Measurements from ENCODE around the gene UBTD2.

The UBTD2 gene

GRCh38 chr5:172267943-172268342 is 15.6 kb downstream of the UBTD2 start:
- no peak for DNase-seq (ENCODE audit: low read depth)

GRCh38 chr5:172266676-172267092 is 16.9 kb downstream of the UBTD2 start:
- H3K4me3 ChIP-seq (ENCODE audit: low read length): no peak overlapping the region
- TF ChIP-seq CTCF (conservative IDR thresholded peaks at IDR 0.05; ENCODE audit: low read length): no peak
- no peak for DNase-seq (ENCODE audit: low read depth)

More at GRCh38 chr5:172267943-172268342, 15.6 kb downstream of the UBTD2 start:
- no peak for TF ChIP-seq CTCF (conservative IDR thresholded peaks at IDR 0.05; ENCODE audit: low read length)
- H3K4me3 ChIP-seq (ENCODE audit: low read length): no peak overlapping the region

GRCh38 chr5:172266071-172266675 is 17.4 kb downstream of the UBTD2 start:
- TF ChIP-seq CTCF (conservative IDR thresholded peaks at IDR 0.05; ENCODE audit: low read length): no peak

GRCh38 chr5:172264815-172265395 is 18.7 kb downstream of the UBTD2 start:
- no peak overlapping the region for H3K4me3 ChIP-seq (ENCODE audit: low read length)
- DNase-seq (ENCODE audit: low read depth): no peak
- TF ChIP-seq CTCF (conservative IDR thresholded peaks at IDR 0.05; ENCODE audit: low read length): no peak

More at GRCh38 chr5:172266071-172266675, 17.4 kb downstream of the UBTD2 start:
- H3K4me3 ChIP-seq (ENCODE audit: low read length): no peak overlapping the region
- DNase-seq (ENCODE audit: low read depth): no peak

- H3K4me3 ChIP-seq (ENCODE audit: low read length): no peak overlapping the region
- TF ChIP-seq CTCF (conservative IDR thresholded peaks at IDR 0.05; ENCODE audit: low read length): no peak
- DNase-seq (ENCODE audit: low read depth): no peak
These were observed 28.1 kb downstream of the UBTD2 start for GRCh38 chr5:172255444-172255843.

- no peak for TF ChIP-seq CTCF (conservative IDR thresholded peaks at IDR 0.05; ENCODE audit: low read length)
- DNase-seq (ENCODE audit: low read depth): no peak
- H3K4me3 ChIP-seq (ENCODE audit: low read length): no peak overlapping the region
These were observed 31.1 kb downstream of the UBTD2 start for GRCh38 chr5:172252501-172252900.

GRCh38 chr5:172251419-172251818 is 32.1 kb downstream of the UBTD2 start:
- TF ChIP-seq CTCF (conservative IDR thresholded peaks at IDR 0.05; ENCODE audit: low read length): no peak
- H3K4me3 ChIP-seq (ENCODE audit: low read length): no peak overlapping the region
- DNase-seq (ENCODE audit: low read depth): no peak
